K562 (cell line): ENCODE measurements around the gene LRRC7. TPM values are rescaled to one million over a fixed set of nuclear protein-coding genes. Genes with fewer than 3 reads are reported as not detected.

Experiments
- ATAC-seq: fragments of 200-7000 bp; cut with Tn5 transposase; 3 replicates; pipeline ENCODE4 v1.9.1; 2020; ENCODE audit warnings: moderate library complexity
- BruUV-seq: library from RNA; stranded (reverse); fragments of 400-500 nt; replicated peaks from 2 replicates; lab custom pipeline; 2021; lab: Mats Ljungman, UMichigan
- CTCF ChIA-PET: fragments of 300-600 bp; formaldehyde crosslinking; extraction: SDS; loops from one replicate; lab custom pipeline; 2021; ENCODE audit warnings: low intra/inter-chr PET ratio; lab: Yijun Ruan, JAX
- POLR2A ChIA-PET: fragments of 300-600, 350-650 bp; sonication (Branson Sonifier 250); formaldehyde crosslinking; extraction: SDS; loops from one replicate; lab custom pipeline; 2021; ENCODE audit warnings: antibody characterized with exemption, inconsistent platforms; lab: Yijun Ruan, JAX
- DNase-seq, 4 experiments: peaks; one replicate each; pipeline versions ENCODE4 v3.0.0 to v3.0.0-alpha.2; 2011 to 2018; ENCODE audit warnings: low spot score in 3 of 4, mixed read lengths in 3 of 4; ENCODE audit errors: extremely low read depth in 1 of 4
- FAIRE-seq: peaks from 2 replicates; lab custom pipeline; 2011; peaks lifted over from hg19 to GRCh38; lab: Jason Lieb, UNC
- H2AFZ ChIP-seq: 2 replicates; pipeline ENCODE4 v1.6.0; 2011; ENCODE audit warnings: low read depth, low read length, control low read depth, inconsistent platforms
- H3K27ac ChIP-seq: fragments of 200-600 bp; 3 replicates; pipeline ENCODE4 v1.8.0; 2011; ENCODE audit warnings: low read depth, mild to moderate bottlenecking, control low read depth, inconsistent platforms, low read length, moderate library complexity, mixed read lengths; ENCODE audit errors: extremely low read depth
- H3K27me3 ChIP-seq, 2 experiments: fragments of 300-600 bp in 1 of 2; 2 replicates in 1 of 2; 3 replicates in 1 of 2; pipeline versions ENCODE4 v1.6.0 to v1.8.0; 2011; ENCODE audit warnings: inconsistent platforms in 2 of 2, low read length in 2 of 2, mild to moderate bottlenecking in 1 of 2, mixed read lengths in 1 of 2, moderate library complexity in 1 of 2; ENCODE audit not compliant: control insufficient read depth in 2 of 2, insufficient read depth in 2 of 2
- H3K36me3 ChIP-seq: fragments of 300-600 bp; 3 replicates; pipeline ENCODE4 v1.8.0; 2011; ENCODE audit warnings: mild to moderate bottlenecking, low read length, inconsistent platforms; ENCODE audit not compliant: control insufficient read depth, insufficient read depth
- H3K4me1 ChIP-seq, 2 experiments: fragments of 200-600 bp in 1 of 2; replicated peaks in 1 of 2; 2 replicates in 1 of 2; 3 replicates in 1 of 2; pipeline versions ENCODE4 v1.5.1 to v1.8.0; 2011; ENCODE audit warnings: inconsistent platforms in 2 of 2, low read length in 2 of 2, mild to moderate bottlenecking in 1 of 2, mixed read lengths in 1 of 2, moderate library complexity in 1 of 2; ENCODE audit not compliant: control insufficient read depth in 2 of 2, insufficient read depth in 2 of 2
- H3K4me2 ChIP-seq: 2 replicates; pipeline ENCODE4 v1.6.1; 2011; ENCODE audit warnings: low read length, control low read depth, inconsistent platforms, mixed read lengths; ENCODE audit not compliant: insufficient read depth
- H3K4me3 ChIP-seq: fragments of 200-600 bp; sonication (generic), shearing (Covaris generic); 2 replicates; pipeline ENCODE4 v1.5.1; 2016; ENCODE audit warnings: control low read depth, inconsistent platforms
- H3K79me2 ChIP-seq: fragments of 200-600 bp; 3 replicates; pipeline ENCODE4 v1.8.0; 2011; ENCODE audit warnings: low read length, inconsistent platforms; ENCODE audit not compliant: control insufficient read depth, insufficient read depth
- H3K9ac ChIP-seq, 2 experiments: 2 replicates each; pipeline versions ENCODE4 v1.6.0 to v1.6.1; 2011; ENCODE audit warnings: low read depth in 2 of 2, low read length in 2 of 2, control low read depth in 1 of 2, inconsistent platforms in 1 of 2, mild to moderate bottlenecking in 1 of 2, mixed read lengths in 1 of 2; ENCODE audit not compliant: insufficient read depth in 1 of 2
- H3K9me1 ChIP-seq: one replicate; pipeline ENCODE4 v1.6.0; 2011; ENCODE audit warnings: inconsistent platforms, mild to moderate bottlenecking, low read length, moderate library complexity; ENCODE audit not compliant: control insufficient read depth, insufficient read depth
- H3K9me3 ChIP-seq: replicated peaks from 2 replicates; pipeline ENCODE4 v1.5.1; 2011; ENCODE audit warnings: low read depth, low read length, inconsistent platforms; ENCODE audit not compliant: control insufficient read depth, insufficient read depth
- H4K20me1 ChIP-seq: replicated peaks from 2 replicates; pipeline ENCODE4 v1.6.1; 2011; ENCODE audit warnings: low read length, inconsistent platforms, mixed read lengths; ENCODE audit not compliant: control insufficient read depth, insufficient read depth
- BRD4 ChIP-seq: fragments of 200-600 bp; sonication (generic); IDR thresholded peaks from 2 replicates; pipeline ENCODE4 v1.6.1; 2017; ENCODE audit warnings: inconsistent platforms
- CHD2 ChIP-seq: IDR thresholded peaks from 2 replicates; pipeline ENCODE4 v1.6.1; 2011; ENCODE audit warnings: low read depth, low read length
- DMBX1 ChIP-seq: fragments of 250-450 bp; sonication (Bioruptor Pico); IDR thresholded peaks from 2 replicates; pipeline ENCODE4 v1.8.0; 2022; ENCODE audit warnings: inconsistent platforms, mild to moderate bottlenecking, moderate library complexity, borderline replicate concordance
- FOXA3 ChIP-seq, 2 experiments: fragments of 450-650 bp in 1 of 2; sonication (generic) in 1 of 2; formaldehyde crosslinking; IDR thresholded peaks in 1 of 2; conservative IDR thresholded peaks in 1 of 2; 2 replicates each; pipeline versions ENCODE4 v1.4.0 to v1.8.0; 2020 to 2022; ENCODE audit warnings: mild to moderate bottlenecking in 2 of 2, missing genetic modification reagents in 1 of 2
- HNRNPL ChIP-seq: fragments of 200-400 bp; formaldehyde crosslinking; IDR thresholded peaks from 2 replicates; pipeline ENCODE4 v1.6.1; 2017; ENCODE audit warnings: low read depth, mild to moderate bottlenecking, low read length
- NFRKB ChIP-seq: fragments of 450-650 bp; IDR thresholded peaks from 2 replicates; pipeline ENCODE4 v1.6.1; 2016; ENCODE audit warnings: low read depth
- NRF1 ChIP-seq, 2 experiments: fragments of 450-650 bp; IDR thresholded peaks in 1 of 2; conservative IDR thresholded peaks in 1 of 2; 2 replicates each; pipeline ENCODE4 v1.6.1; 2014; ENCODE audit warnings: mild to moderate bottlenecking in 2 of 2
- PML ChIP-seq: IDR thresholded peaks from 2 replicates; pipeline ENCODE4 v1.6.1; 2012; ENCODE audit warnings: low read length, inconsistent platforms
- RBFOX2 ChIP-seq: fragments of 200-400 bp; formaldehyde crosslinking; IDR thresholded peaks from 2 replicates; pipeline ENCODE4 v1.6.1; 2017; ENCODE audit warnings: low read depth, mild to moderate bottlenecking, low read length, moderate library complexity
- RBM34 ChIP-seq: fragments of 200-400 bp; formaldehyde crosslinking; IDR thresholded peaks from 2 replicates; pipeline ENCODE4 v1.6.1; 2018; ENCODE audit warnings: low read length, borderline replicate concordance; ENCODE audit not compliant: insufficient read depth
- TEAD4 ChIP-seq, 2 experiments: sonication (generic) in 1 of 2; formaldehyde crosslinking in 1 of 2; IDR thresholded peaks; 2 replicates each; pipeline versions ENCODE4 v1.6.1 to v1.8.0; 2012 to 2022; ENCODE audit warnings: borderline replicate concordance in 1 of 2, inconsistent platforms in 1 of 2, low read length in 1 of 2, mild to moderate bottlenecking in 1 of 2, missing genetic modification reagents in 1 of 2
- YY1 ChIP-seq, 3 experiments: IDR thresholded peaks; 2 replicates each; pipeline ENCODE4 v1.6.1; 2011; ENCODE audit warnings: low read length in 2 of 3, mild to moderate bottlenecking in 2 of 3, moderate library complexity in 2 of 3, borderline replicate concordance in 1 of 3, control low read depth in 1 of 3, low read depth in 1 of 3; ENCODE audit not compliant: insufficient read depth in 3 of 3, insufficient replicate concordance in 2 of 3, control insufficient read depth in 1 of 3, insufficient read length in 1 of 3; ENCODE audit errors: extremely low read depth in 1 of 3
- ZNF197 ChIP-seq: fragments of 200-800 bp; sonication (Bioruptor generic); IDR thresholded peaks from 2 replicates; pipeline ENCODE4 v1.6.1; 2016; ENCODE audit warnings: low read depth, missing genetic modification characterization, missing compliant biosample characterization
- ZNF76 ChIP-seq: fragments of 250-450 bp; sonication (Bioruptor Pico); IDR thresholded peaks from 2 replicates; pipeline ENCODE4 v1.4.0; 2020; ENCODE audit warnings: mild to moderate bottlenecking, moderate library complexity, borderline replicate concordance
- WGBS: fragments of 100-300 bp; shearing (Covaris generic); methylation state at CpG from one replicate; pipeline ENCODE4 v1.1.6; 2016; ENCODE audit warnings: low coverage, mixed read lengths; ENCODE audit not compliant: insufficient coverage; ENCODE audit errors: missing lambda C conversion rate; 5-methylcytosine and 5-hydroxymethylcytosine counted together
- in situ Hi-C: fragments of 300-500 bp; cut with MboI; formaldehyde crosslinking; loops from 4 replicates; pipeline ENCODE4 v1.15.0; 2018; ENCODE audit warnings: inconsistent platforms, mixed read lengths
- intact Hi-C: fragments of 100-400 bp; cut with micrococcal nuclease; formaldehyde crosslinking; loops from 2 replicates; pipeline ENCODE4 v1.14.2; 2022
- polyA plus RNA-seq, 8 experiments: library from polyadenylated mRNA; depleted of rRNA in 4 of 8; stranded (reverse) in 5 of 8; unstranded in 3 of 8; fragments of >200 nt; fragmentation: Nextera tagmentation in 2 of 8; fragmentation: Illumina TruSeq in 1 of 8; extraction: Ambion mirVana in 2 of 8; extraction: Trizol in 1 of 8; gene quantifications; 2 replicates each; pipeline versions ENCODE4 v1.2.1 to v1.2.3, GENCODE V29; 2011 to 2014; ENCODE audit warnings: inconsistent platforms in 1 of 8, missing spikeins in 1 of 8
- total RNA-seq, 7 experiments: library from RNA; depleted of rRNA in 6 of 7; stranded (reverse); fragments of >200 nt in 6 of 7; fragmentation: Illumina TruSeq in 2 of 7; extraction: Trizol in 2 of 7; gene quantifications; 2 replicates each; pipeline versions ENCODE4 v1.2.1 to v1.2.3, GENCODE V29; 2011 to 2021; ENCODE audit warnings: low replicate concordance in 1 of 7
- TF ChIP-seq, protein P1 (sequence below): fragments of 250-450 bp; sonication (Bioruptor Pico); IDR thresholded peaks from 2 replicates; pipeline ENCODE4 v1.9.0; 2021; ENCODE audit warnings: mild to moderate bottlenecking, inconsistent platforms

Gene LRRC7
- total and polyA plus RNA-seq, 9 of the 15 experiments (the other 6 are each of a cell fraction or from before 2014, with no cell fraction given) = 0.09 to 0.94 (median 0.49) TPM

GRCh38 chr1:69551476-69552324, 16.0 kb upstream of the LRRC7 start:
- POLR2A ChIA-PET = interaction anchor here (1.4 to 2.3 kb wide), 2 partner anchors 12 to 34 kb away, joined by 4 to 13 read pairs; no protein-coding TSS in a partner anchor
- H2AFZ ChIP-seq = peak overlapping the region; percentile 89
- DNase-seq = peak in 2 of 4 experiments; percentile 14 to 90
- intact Hi-C loops = no loop called here
- no peaks in the 10 kb centered on the region for H3K9me3 ChIP-seq
- H3K36me3 ChIP-seq = peaks cover 5% of the 10 kb centered on the region; the same call in 2 of the 3 replicates
- H4K20me1 ChIP-seq = no peaks in the 10 kb centered on the region
- peak overlapping the region; percentile 64 for H3K27ac ChIP-seq
- peak overlapping the region; percentile 77 for H3K4me2 ChIP-seq
- peaks cover 0 to 2% of the 10 kb centered on the region in 2 experiments; a peak in 1 of 5 replicates for H3K4me1 ChIP-seq
- H3K9me1 ChIP-seq = no peaks in the 10 kb centered on the region
- WGBS = 2% methylated on average over 8 of the region's 8 CpGs
- H3K4me3 ChIP-seq = peak overlapping the region; percentile 22
- peaks cover 49% of the 10 kb centered on the region for H3K79me2 ChIP-seq
- no peaks in the 10 kb centered on the region for H3K27me3 ChIP-seq
- peak overlapping the region in 1 of 2 experiments; percentile 82; a peak in 3 of 4 replicates for H3K9ac ChIP-seq
- ATAC-seq = peak; percentile 81
- in situ Hi-C loops = loop anchor here (10.0 kb wide), 1 partner anchor 1523 kb away; no protein-coding TSS in a partner anchor
- TSS peak; percentile 80 for BruUV-seq
- CTCF ChIA-PET = no interaction called here
- FAIRE-seq = peak; percentile 85
- peak; percentile 97 for TF ChIP-seq NFRKB
- TF ChIP-seq FOXA3 (CRISPR knock-in tag; conservative IDR thresholded peaks at IDR 0.05 in 1 of 2, IDR thresholded peaks at IDR 0.05 in 1 of 2) = peak in 1 of 2 experiments; percentile 42; a peak in 1 of 4 replicates
- TF ChIP-seq CHD2 = no peak
- peak in 1 of 2 experiments; percentile 21; a peak in 1 of 4 replicates for TF ChIP-seq NRF1 (conservative IDR thresholded peaks at IDR 0.05 in 1 of 2, IDR thresholded peaks at IDR 0.05 in 1 of 2)
- peak; percentile 73 for TF ChIP-seq TEAD4 (IDR thresholded peaks at IDR 0.05; ENCODE audit: low read length)
- no peak for TF ChIP-seq TEAD4 (CRISPR knock-in tag; IDR thresholded peaks at IDR 0.05; ENCODE audit: borderline replicate concordance)
- TF ChIP-seq ZNF76 = no peak
- TF ChIP-seq PML = peak; percentile 34; the same call in 1 of the 2 replicates
- TF ChIP-seq RBFOX2 = 0 out of 2 replicates have a peak, but pooled peaks have one; percentile 30
- TF ChIP-seq, protein P1, sequence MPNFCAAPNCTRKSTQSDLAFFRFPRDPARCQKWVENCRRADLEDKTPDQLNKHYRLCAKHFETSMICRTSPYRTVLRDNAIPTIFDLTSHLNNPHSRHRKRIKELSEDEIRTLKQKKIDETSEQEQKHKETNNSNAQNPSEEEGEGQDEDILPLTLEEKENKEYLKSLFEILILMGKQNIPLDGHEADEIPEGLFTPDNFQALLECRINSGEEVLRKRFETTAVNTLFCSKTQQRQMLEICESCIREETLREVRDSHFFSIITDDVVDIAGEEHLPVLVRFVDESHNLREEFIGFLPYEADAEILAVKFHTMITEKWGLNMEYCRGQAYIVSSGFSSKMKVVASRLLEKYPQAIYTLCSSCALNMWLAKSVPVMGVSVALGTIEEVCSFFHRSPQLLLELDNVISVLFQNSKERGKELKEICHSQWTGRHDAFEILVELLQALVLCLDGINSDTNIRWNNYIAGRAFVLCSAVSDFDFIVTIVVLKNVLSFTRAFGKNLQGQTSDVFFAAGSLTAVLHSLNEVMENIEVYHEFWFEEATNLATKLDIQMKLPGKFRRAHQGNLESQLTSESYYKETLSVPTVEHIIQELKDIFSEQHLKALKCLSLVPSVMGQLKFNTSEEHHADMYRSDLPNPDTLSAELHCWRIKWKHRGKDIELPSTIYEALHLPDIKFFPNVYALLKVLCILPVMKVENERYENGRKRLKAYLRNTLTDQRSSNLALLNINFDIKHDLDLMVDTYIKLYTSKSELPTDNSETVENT (CRISPR knock-in tag) = no peak
- TF ChIP-seq BRD4 = peak; percentile 81; the same call in 1 of the 2 replicates
- 0 out of 2 replicates have a peak, but pooled peaks have one; percentile 19 for TF ChIP-seq DMBX1 (CRISPR knock-in tag)
- TF ChIP-seq ZNF197 = no peak
- TF ChIP-seq RBM34 = no peak
- TF ChIP-seq HNRNPL = no peak
- TF ChIP-seq YY1 (IDR thresholded peaks at IDR 0.05; ENCODE audit: borderline replicate concordance in 1 of 3, control insufficient read depth in 1 of 3, extremely low read depth in 1 of 3, insufficient read depth in 3 of 3, insufficient read length in 1 of 3, insufficient replicate concordance in 2 of 3, low read depth in 1 of 3, low read length in 2 of 3) = peak; percentile 78 to 97 (median 82)
